Activated CD8-positive, alpha-beta T cell treated with anti-CD3 and anti-CD28 coated beads for 36 hours (primary cell): ENCODE results near the gene LAMB2. TPM values are rescaled to one million over a fixed set of nuclear protein-coding genes. Genes with fewer than 3 reads are reported as not detected.

Experiments
- ATAC-seq: fragments of 200-7000 bp; cut with Tn5 transposase; one replicate; pipeline ENCODE4 v1.10.0; 2021; ENCODE audit warnings: mild to moderate bottlenecking, moderate library complexity
- CTCF ChIA-PET: fragments of 350-600 bp; sonication (Branson Sonifier 250); formaldehyde crosslinking; loops from one replicate; lab custom pipeline; 2021; ENCODE audit warnings: antibody characterized with exemption; lab: Charles Lee
- POLR2A ChIA-PET: fragments of 350-600 bp; sonication (Branson Sonifier 250); formaldehyde crosslinking; loops from one replicate; lab custom pipeline; 2021; ENCODE audit warnings: antibody characterized with exemption; lab: Charles Lee
- DNase-seq: peaks from one replicate; pipeline ENCODE4 v3.0.0-alpha.2; 2020
- H3K27ac Mint-ChIP-seq: one replicate; pipeline ENCODE4 v1.8.0; 2021; ENCODE audit warnings: mild to moderate bottlenecking, mixed read lengths
- H3K27me3 Mint-ChIP-seq: one replicate; pipeline ENCODE4 v1.8.0; 2021; ENCODE audit warnings: mixed read lengths
- H3K36me3 Mint-ChIP-seq: one replicate; pipeline ENCODE4 v1.8.0; 2021; ENCODE audit warnings: low read depth, mixed read lengths
- H3K4me1 Mint-ChIP-seq: one replicate; pipeline ENCODE4 v1.8.0; 2021; ENCODE audit warnings: low read depth, mixed read lengths
- H3K4me3 Mint-ChIP-seq: one replicate; pipeline ENCODE4 v1.8.0; 2021; ENCODE audit warnings: mild to moderate bottlenecking, moderate library complexity, mixed read lengths
- H3K9me3 Mint-ChIP-seq: one replicate; pipeline ENCODE4 v1.8.0; 2021; ENCODE audit warnings: mixed read lengths
- CTCF ChIP-seq: fragments of 200-600 bp; IDR thresholded peaks from one replicate; pipeline ENCODE4 v1.8.0; 2022; ENCODE audit warnings: antibody characterized with exemption, mild to moderate bottlenecking
- intact Hi-C: fragments of 100-400 bp; cut with micrococcal nuclease; formaldehyde crosslinking; loops from one replicate; pipeline ENCODE4 v1.10.0; 2022
- microRNA-seq: library from miRNA; unstranded; fragments of <30 nt; microRNA quantifications from one replicate; pipeline ENCODE4 v1.2.0, GENCODE V29; 2022; ENCODE audit warnings: borderline microRNAs expressed, borderline replicate concordance
- total RNA-seq, 2 experiments: library from RNA; stranded (reverse); gene quantifications; one replicate each; pipeline ENCODE4 v1.2.3, GENCODE V29; 2021

Gene LAMB2
- total RNA-seq, 2 experiments from 2014 or later = not detected

GRCh38 chr3:49079270-49079669, 53.6 kb downstream of the LAMB2 start:
- TF ChIP-seq CTCF = no peak
- ChIA-PET POLR2A (interaction anchor here (0.6 to 2.3 kb wide), 3 partner anchors 13 to 59 kb away, joined by 3 to 10 read pairs (median 3); no protein-coding TSS in a partner anchor), CTCF (interaction anchor here (0.7 to 2.0 kb wide), 3 partner anchors 9 to 688 kb away, joined by 3 to 4 read pairs (median 3); no protein-coding TSS in a partner anchor)
- intact Hi-C loops = no loop called here
- no peak for ATAC-seq
- no peak for DNase-seq
- peaks cover 28% of the 10 kb centered on the region for H3K36me3 Mint-ChIP-seq
- no peaks in the 10 kb centered on the region for H3K27me3 Mint-ChIP-seq
- no peak overlapping the region for H3K4me3 Mint-ChIP-seq
- no peaks in the 10 kb centered on the region for H3K9me3 Mint-ChIP-seq
- no peak overlapping the region for H3K27ac Mint-ChIP-seq
- peaks cover 14% of the 10 kb centered on the region for H3K4me1 Mint-ChIP-seq

GRCh38 chr3:49076646-49077045, 56.2 kb downstream of the LAMB2 start:
- Mint-ChIP-seq H3K36me3 (peaks cover 47% of the 10 kb centered on the region), H3K4me3 (no peak overlapping the region), H3K27me3 (no peaks in the 10 kb centered on the region), H3K9me3 (no peaks in the 10 kb centered on the region), H3K27ac (no peak overlapping the region), H3K4me1 (peaks cover 14% of the 10 kb centered on the region)
- intact Hi-C loops = no loop called here
- no peak for ATAC-seq
- DNase-seq = no peak
- POLR2A ChIA-PET = no interaction called here
- CTCF ChIA-PET = no interaction called here
- no peak for TF ChIP-seq CTCF

- intact Hi-C loops = no loop called here
- DNase-seq (no peak), ATAC-seq (no peak)
- ChIA-PET POLR2A (interaction anchor here (0.5 kb wide), 1 partner anchor 276 kb away, joined by 3 read pairs; no protein-coding TSS in a partner anchor), CTCF (no interaction called here)
- H3K36me3 Mint-ChIP-seq = peaks cover 52% of the 10 kb centered on the region
- peaks cover 10% of the 10 kb centered on the region for H3K4me1 Mint-ChIP-seq
- H3K9me3 Mint-ChIP-seq = no peaks in the 10 kb centered on the region
- no peak for TF ChIP-seq CTCF
- H3K27ac Mint-ChIP-seq = no peak overlapping the region
- no peaks in the 10 kb centered on the region for H3K27me3 Mint-ChIP-seq
- H3K4me3 Mint-ChIP-seq = no peak overlapping the region
Observed at GRCh38 chr3:49076116-49076515, 56.7 kb downstream of the LAMB2 start.

Small RNA genes within 50 kb of the gene (microRNA-seq; reads per million reads assigned to microRNA genes)
- gene MIR6890 = not detected

Other genes starting within 250 kb of the LAMB2 start
- 10 to 100 TPM; 14.8 to 16.8 TPM for gene SLC25A20, start 234.2 kb downstream of the LAMB2 start, total RNA-seq
- gene ARIH2, start 214.2 kb downstream of the LAMB2 start, total RNA-seq = 100 to 1,000 TPM in 1 of 2 experiments, 10 to 100 TPM in 1; 98.2 to 115 TPM
- gene P4HTM, start 142.8 kb downstream of the LAMB2 start, total RNA-seq = 10 to 100 TPM; 24.8 to 25.0 TPM
- 100 to 1,000 TPM; 111 to 125 TPM for gene WDR6, start 125.7 kb downstream of the LAMB2 start, total RNA-seq
- 10 to 100 TPM; 20.2 to 22.8 TPM for gene DALRD3, start 114.5 kb downstream of the LAMB2 start, total RNA-seq
- gene NDUFAF3, start 110.9 kb downstream of the LAMB2 start, total RNA-seq = 10 to 100 TPM; 90.7 to 95.5 TPM
- 100 to 1,000 TPM; 535 to 557 TPM for gene IMPDH2, start 103.7 kb downstream of the LAMB2 start, total RNA-seq
- 100 to 1,000 TPM; 107 to 112 TPM for gene QRICH1, start 39.0 kb downstream of the LAMB2 start, total RNA-seq
- 100 to 1,000 TPM; 270 to 282 TPM for gene QARS1, start 28.3 kb downstream of the LAMB2 start, total RNA-seq
- 10 to 100 TPM; 41.0 to 41.6 TPM for gene USP19, start 12.2 kb downstream of the LAMB2 start, total RNA-seq
- 10 to 100 TPM; 18.1 to 18.7 TPM for gene CCDC71, start 33.3 kb upstream of the LAMB2 start, total RNA-seq
- gene KLHDC8B, start 38.5 kb upstream of the LAMB2 start, total RNA-seq = 1 to 10 TPM; 1.3 to 2.2 TPM
- gene C3orf62, start 144.2 kb upstream of the LAMB2 start, total RNA-seq = 1 to 10 TPM; 3.4 to 3.7 TPM
- gene USP4, start 207.0 kb upstream of the LAMB2 start, total RNA-seq = 10 to 100 TPM; 62.4 to 67.8 TPM
- gene GPX1, start 225.3 kb upstream of the LAMB2 start, total RNA-seq = 100 to 1,000 TPM; 201 to 202 TPM